HFFc6 (cell line): Measurements from ENCODE around the gene CENPF. TPM values are rescaled to one million over a fixed set of nuclear protein-coding genes. Genes with fewer than 3 reads are reported as not detected.
"Not testable (repeated sequence)": the region's sequence is repeated elsewhere in the genome, so short reads cannot be mapped to it uniquely, and the experiment has no call there.

Source experiments
- DNase-seq: peaks from one replicate; pipeline ENCODE4 v3.0.0-alpha.2; 2018
- H3K27ac Mint-ChIP-seq: 2 replicates; pipeline ENCODE4 v1.8.0; 2020; ENCODE audit warnings: mild to moderate bottlenecking, mixed read lengths
- H3K27me3 Mint-ChIP-seq: 2 replicates; pipeline ENCODE4 v1.8.0; 2021; ENCODE audit warnings: mild to moderate bottlenecking, moderate library complexity, mixed read lengths; ENCODE audit not compliant: insufficient read depth
- H3K36me3 Mint-ChIP-seq: 2 replicates; pipeline ENCODE4 v1.8.0; 2021; ENCODE audit warnings: low read depth, mixed read lengths
- H3K4me1 Mint-ChIP-seq: 2 replicates; pipeline ENCODE4 v1.8.0; 2020; ENCODE audit warnings: low read depth, mixed read lengths
- H3K4me3 Mint-ChIP-seq: 2 replicates; pipeline ENCODE4 v1.8.0; 2020; ENCODE audit warnings: mild to moderate bottlenecking, moderate library complexity, mixed read lengths
- H3K9me3 Mint-ChIP-seq: 2 replicates; pipeline ENCODE4 v1.8.0; 2020; ENCODE audit warnings: mild to moderate bottlenecking, mixed read lengths
- total RNA-seq, 6 experiments: library from RNA; stranded (reverse); fragmentation: NEBNext Ultra II Directional; extraction: Animal tissue kit (Norgen Biotek cat#: 25700); gene quantifications; 2 replicates in 1 of 6; 3 replicates in 5 of 6; pipeline ENCODE4 v1.2.3, GENCODE V29; 2021
- TF ChIP-seq, protein P1 (sequence below): fragments of 200-600 bp; sonication (generic); IDR thresholded peaks from 2 replicates; pipeline ENCODE4 v1.5.0; 2021; ENCODE audit warnings: antibody characterized with exemption, mild to moderate bottlenecking

The CENPF gene
- total RNA-seq, 6 experiments from 2014 or later, result 36.8 to 79.2 (median 76.6) TPM

DNA sequence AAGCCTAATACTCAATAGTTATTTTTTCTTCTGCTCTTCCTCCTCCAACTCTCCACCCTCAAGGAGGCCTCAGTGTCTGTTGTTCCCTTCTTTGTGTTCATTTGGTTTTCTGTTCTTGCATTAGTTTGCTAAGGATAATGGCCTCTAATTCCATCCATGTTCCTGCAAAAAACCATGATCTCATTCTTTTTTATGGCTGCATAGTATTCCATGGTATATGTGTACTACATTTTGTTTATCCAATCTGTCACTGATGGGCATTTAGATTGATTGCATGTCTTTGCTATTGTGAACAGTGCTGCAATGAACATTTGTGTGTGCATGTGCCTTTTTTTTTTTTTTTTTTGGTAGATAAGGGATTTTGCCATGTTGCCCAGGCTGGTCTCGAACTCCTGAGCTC is 6.7 kb downstream of the CENPF start:
- H3K4me3 Mint-ChIP-seq, result no peak overlapping the region
- H3K27ac Mint-ChIP-seq, result no peak overlapping the region
- H3K36me3 Mint-ChIP-seq, result peaks cover 37% of the 10 kb centered on the region
- H3K27me3 Mint-ChIP-seq, result no peaks in the 10 kb centered on the region; the same call in none of the 2 replicates
- peaks cover 43% of the 10 kb centered on the region for H3K4me1 Mint-ChIP-seq
- DNase-seq, result no peak
- TF ChIP-seq, protein P1, sequence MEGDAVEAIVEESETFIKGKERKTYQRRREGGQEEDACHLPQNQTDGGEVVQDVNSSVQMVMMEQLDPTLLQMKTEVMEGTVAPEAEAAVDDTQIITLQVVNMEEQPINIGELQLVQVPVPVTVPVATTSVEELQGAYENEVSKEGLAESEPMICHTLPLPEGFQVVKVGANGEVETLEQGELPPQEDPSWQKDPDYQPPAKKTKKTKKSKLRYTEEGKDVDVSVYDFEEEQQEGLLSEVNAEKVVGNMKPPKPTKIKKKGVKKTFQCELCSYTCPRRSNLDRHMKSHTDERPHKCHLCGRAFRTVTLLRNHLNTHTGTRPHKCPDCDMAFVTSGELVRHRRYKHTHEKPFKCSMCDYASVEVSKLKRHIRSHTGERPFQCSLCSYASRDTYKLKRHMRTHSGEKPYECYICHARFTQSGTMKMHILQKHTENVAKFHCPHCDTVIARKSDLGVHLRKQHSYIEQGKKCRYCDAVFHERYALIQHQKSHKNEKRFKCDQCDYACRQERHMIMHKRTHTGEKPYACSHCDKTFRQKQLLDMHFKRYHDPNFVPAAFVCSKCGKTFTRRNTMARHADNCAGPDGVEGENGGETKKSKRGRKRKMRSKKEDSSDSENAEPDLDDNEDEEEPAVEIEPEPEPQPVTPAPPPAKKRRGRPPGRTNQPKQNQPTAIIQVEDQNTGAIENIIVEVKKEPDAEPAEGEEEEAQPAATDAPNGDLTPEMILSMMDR, result no peak
- H3K9me3 Mint-ChIP-seq, result peaks cover 16% of the 10 kb centered on the region

DNA sequence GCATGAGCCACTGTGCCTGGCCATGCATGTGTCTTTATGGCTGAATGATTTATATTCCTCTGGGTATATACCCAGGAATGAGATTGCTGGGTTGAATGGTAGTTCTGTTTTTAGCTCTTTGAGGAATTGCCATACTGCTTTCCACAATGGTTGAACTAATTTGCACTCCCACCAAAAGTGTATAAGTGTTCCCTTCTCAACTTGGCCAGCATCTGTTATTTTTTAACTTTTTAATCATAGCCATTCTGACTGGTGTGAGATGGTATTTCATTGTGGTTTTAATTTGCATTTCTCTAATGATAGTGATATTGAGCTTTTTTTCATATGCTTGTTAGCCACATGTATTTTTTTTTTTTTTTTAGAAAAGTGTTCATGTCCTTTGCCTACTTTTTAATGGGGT is 7.1 kb downstream of the CENPF start:
- not testable (repeated sequence) for H3K27me3 Mint-ChIP-seq, H3K4me3 Mint-ChIP-seq, H3K27ac Mint-ChIP-seq, DNase-seq
- peaks cover 38% of the 10 kb centered on the region for H3K36me3 Mint-ChIP-seq
- peaks cover 43% of the 10 kb centered on the region for H3K4me1 Mint-ChIP-seq
- H3K9me3 Mint-ChIP-seq, result peaks cover 16% of the 10 kb centered on the region

DNA sequence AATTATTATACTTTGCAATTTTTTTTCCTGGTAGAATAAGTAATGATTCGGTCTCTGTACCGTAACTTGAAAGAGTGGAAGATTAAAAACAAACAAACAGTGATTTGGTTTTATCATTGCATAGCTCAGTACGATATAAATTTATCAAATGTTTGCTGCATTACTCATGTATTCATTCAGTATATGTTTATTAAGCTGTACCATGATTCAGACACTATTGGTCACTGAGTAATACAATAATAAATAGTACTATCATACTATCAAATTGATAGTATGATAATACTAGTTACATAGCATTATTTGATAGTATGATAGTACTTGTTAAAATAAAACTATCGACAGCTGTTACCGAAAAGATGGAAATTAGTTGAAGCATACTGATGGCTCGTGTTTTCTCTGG is 12.1 kb downstream of the CENPF start:
- H3K27me3 Mint-ChIP-seq, result no peaks in the 10 kb centered on the region; the same call in none of the 2 replicates
- TF ChIP-seq, protein P1, result no peak
- H3K4me1 Mint-ChIP-seq, result peaks cover 54% of the 10 kb centered on the region
- peak overlapping the region; percentile 2; the same call in 1 of the 2 replicates for H3K27ac Mint-ChIP-seq
- peaks cover 6% of the 10 kb centered on the region for H3K9me3 Mint-ChIP-seq
- peaks cover 35% of the 10 kb centered on the region for H3K36me3 Mint-ChIP-seq
- H3K4me3 Mint-ChIP-seq, result peak overlapping the region; percentile 3; the same call in 1 of the 2 replicates
- no peak for DNase-seq

- no peaks in the 10 kb centered on the region for H3K9me3 Mint-ChIP-seq
- H3K4me1 Mint-ChIP-seq, result peaks cover 47% of the 10 kb centered on the region
- H3K27ac Mint-ChIP-seq, result peak overlapping the region; percentile 1; the same call in 1 of the 2 replicates
- peak; percentile 12 for DNase-seq
- H3K27me3 Mint-ChIP-seq, result no peaks in the 10 kb centered on the region; the same call in 1 of the 2 replicates
- no peak overlapping the region for H3K4me3 Mint-ChIP-seq
- TF ChIP-seq, protein P1, result no peak
- peaks cover 27% of the 10 kb centered on the region for H3K36me3 Mint-ChIP-seq
Observed at GRCh38 chr1:214615871-214616270, 12.9 kb downstream of the CENPF start.

DNA sequence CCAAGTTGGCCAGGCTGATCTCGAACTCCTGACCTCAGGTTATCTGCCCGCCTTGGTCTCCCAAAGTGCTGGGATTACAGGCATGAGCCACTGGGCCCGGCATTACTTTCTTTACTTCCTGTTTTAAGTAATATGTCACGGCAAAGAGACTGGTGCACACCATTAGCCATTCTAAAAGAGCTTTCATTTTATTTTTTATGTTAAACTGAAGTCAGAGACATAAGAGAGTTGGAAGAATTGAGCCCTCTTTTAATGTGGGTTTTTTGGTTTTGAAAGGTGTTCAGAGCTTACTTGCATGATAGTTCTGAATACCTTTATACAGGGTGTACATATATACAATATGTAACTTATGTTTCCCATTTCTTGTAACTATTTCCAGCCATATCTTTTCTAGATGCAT is 14.3 kb downstream of the CENPF start:
- H3K27ac Mint-ChIP-seq, result no peak overlapping the region
- DNase-seq, result no peak
- peaks cover 27% of the 10 kb centered on the region for H3K36me3 Mint-ChIP-seq
- H3K27me3 Mint-ChIP-seq, result no peaks in the 10 kb centered on the region; the same call in 1 of the 2 replicates
- no peaks in the 10 kb centered on the region for H3K9me3 Mint-ChIP-seq
- H3K4me1 Mint-ChIP-seq, result peaks cover 38% of the 10 kb centered on the region
- TF ChIP-seq, protein P1, result no peak
- H3K4me3 Mint-ChIP-seq, result no peak overlapping the region

- no peaks in the 10 kb centered on the region; the same call in 1 of the 2 replicates for H3K27me3 Mint-ChIP-seq
- H3K4me3 Mint-ChIP-seq, result no peak overlapping the region
- TF ChIP-seq, protein P1, result no peak
- H3K4me1 Mint-ChIP-seq, result peaks cover 32% of the 10 kb centered on the region
- no peak overlapping the region; the same call in 1 of the 2 replicates for H3K27ac Mint-ChIP-seq
- H3K9me3 Mint-ChIP-seq, result no peaks in the 10 kb centered on the region
- no peak for DNase-seq
- peaks cover 27% of the 10 kb centered on the region for H3K36me3 Mint-ChIP-seq
Observed at GRCh38 chr1:214617843-214618242, 14.8 kb downstream of the CENPF start.
